Neural progenitor cell (in vitro differentiated cells): ENCODE measurements around the gene KRTAP10-2. TPM values are rescaled to one million over a fixed set of nuclear protein-coding genes. Genes with fewer than 3 reads are reported as not detected.
A peak's percentile ranks its signal among the peaks of the same experiment; 100 is the strongest.

ENCODE experiments used
- DNase-seq: peaks from one replicate; pipeline ENCODE4 v3.0.0-alpha.2; 2016; ENCODE audit warnings: low spot score
- H2AFZ ChIP-seq: fragments of 200-600 bp; sonication (generic); replicated peaks from 2 replicates; pipeline ENCODE4 v1.6.1; 2016; ENCODE audit warnings: antibody characterized with exemption
- H3F3A ChIP-seq: fragments of 200-600 bp; sonication (generic); 2 replicates; pipeline ENCODE4 v1.6.1; 2016; ENCODE audit warnings: antibody characterized with exemption, low read depth
- H3K27ac ChIP-seq: fragments of 200-600 bp; sonication (generic); 2 replicates; pipeline ENCODE4 v1.5.1; 2016; ENCODE audit warnings: mild to moderate bottlenecking
- H3K27me3 ChIP-seq: fragments of 200-600 bp; sonication (generic); 2 replicates; pipeline ENCODE4 v1.6.1; 2016; ENCODE audit warnings: mild to moderate bottlenecking, moderate library complexity
- H3K36me3 ChIP-seq: fragments of 200-600 bp; sonication (generic); 2 replicates; pipeline ENCODE4 v1.5.1; 2016
- H3K4me1 ChIP-seq: fragments of 200-600 bp; sonication (generic); 2 replicates; pipeline ENCODE4 v1.6.1; 2016; ENCODE audit warnings: mixed run types
- H3K4me2 ChIP-seq: fragments of 200-600 bp; sonication (generic); 2 replicates; pipeline ENCODE4 v1.6.1; 2016
- H3K4me3 ChIP-seq: fragments of 200-600 bp; sonication (generic); 2 replicates; pipeline ENCODE4 v1.5.1; 2016
- H3K79me2 ChIP-seq: fragments of 200-600 bp; sonication (generic); 2 replicates; pipeline ENCODE4 v1.6.1; 2016; ENCODE audit warnings: low read depth
- H3K9ac ChIP-seq: fragments of 200-600 bp; sonication (generic); 2 replicates; pipeline ENCODE4 v1.6.1; 2016
- H3K9me3 ChIP-seq: fragments of 200-600 bp; sonication (generic); 2 replicates; pipeline ENCODE4 v1.5.1; 2016; ENCODE audit warnings: low read depth
- H4K20me1 ChIP-seq: fragments of 200-600 bp; sonication (generic); 2 replicates; pipeline ENCODE4 v1.6.1; 2016; ENCODE audit warnings: low read depth
- H3K27ac Mint-ChIP-seq: 3 replicates; pipeline ENCODE4 v1.8.0; 2021; ENCODE audit warnings: mixed read lengths
- H3K27me3 Mint-ChIP-seq: 2 replicates; pipeline ENCODE4 v1.8.0; 2022; ENCODE audit warnings: low read depth, mild to moderate bottlenecking, inconsistent platforms, moderate library complexity, mixed read lengths; ENCODE audit not compliant: insufficient read depth
- H3K36me3 Mint-ChIP-seq: 3 replicates; pipeline ENCODE4 v1.8.0; 2021; ENCODE audit warnings: mixed read lengths
- H3K4me1 Mint-ChIP-seq: 3 replicates; pipeline ENCODE4 v1.8.0; 2021; ENCODE audit warnings: mixed read lengths
- H3K4me3 Mint-ChIP-seq: 3 replicates; pipeline ENCODE4 v1.8.0; 2021; ENCODE audit warnings: mild to moderate bottlenecking, moderate library complexity, mixed read lengths
- H3K9me3 Mint-ChIP-seq: 3 replicates; pipeline ENCODE4 v1.8.0; 2020; ENCODE audit warnings: mixed read lengths
- EZH2 ChIP-seq: fragments of 200-600 bp; sonication (generic); IDR thresholded peaks from 2 replicates; pipeline ENCODE4 v1.6.1; 2017; ENCODE audit warnings: antibody characterized with exemption, mild to moderate bottlenecking, moderate library complexity
- EZH2phosphoT487 ChIP-seq: fragments of 200-600 bp; sonication (generic); IDR thresholded peaks from 2 replicates; pipeline ENCODE4 v1.6.1; 2017; ENCODE audit warnings: antibody characterized with exemption
- total RNA-seq: library from RNA; depleted of rRNA; stranded (reverse); fragments of >200 nt; gene quantifications from 2 replicates; pipeline ENCODE4 v1.2.3, GENCODE V29; 2015; ENCODE audit warnings: low replicate concordance
- TF ChIP-seq, protein P1 (sequence below): fragments of 200-600 bp; sonication (generic); IDR thresholded peaks from 2 replicates; pipeline ENCODE4 v1.5.1; 2017; ENCODE audit warnings: antibody characterized with exemption, mild to moderate bottlenecking

KRTAP10-2 gene
- total RNA-seq, 1 donor from 2014 or later = not detected

GRCh38 chr21:44572959-44573583, 21.8 kb upstream of the KRTAP10-2 start:
- H3K9ac ChIP-seq = no peak overlapping the region
- H3K36me3 ChIP-seq = no peaks in the 10 kb centered on the region
- Mint-ChIP-seq H3K27ac (peak overlapping the region; percentile 35), H3K4me1 (peaks cover 2% of the 10 kb centered on the region), H3K4me3 (no peak overlapping the region), H3K36me3 (no peaks in the 10 kb centered on the region), H3K9me3 (peaks cover 32% of the 10 kb centered on the region), H3K27me3 (peaks cover 8% of the 10 kb centered on the region)
- no peak overlapping the region for H3K27ac ChIP-seq
- H3K4me1 ChIP-seq = no peaks in the 10 kb centered on the region
- no peaks in the 10 kb centered on the region for H3F3A ChIP-seq
- no peak overlapping the region for H2AFZ ChIP-seq
- no peak for TF ChIP-seq EZH2phosphoT487
- TF ChIP-seq EZH2 = no peak
- TF ChIP-seq, protein P1, sequence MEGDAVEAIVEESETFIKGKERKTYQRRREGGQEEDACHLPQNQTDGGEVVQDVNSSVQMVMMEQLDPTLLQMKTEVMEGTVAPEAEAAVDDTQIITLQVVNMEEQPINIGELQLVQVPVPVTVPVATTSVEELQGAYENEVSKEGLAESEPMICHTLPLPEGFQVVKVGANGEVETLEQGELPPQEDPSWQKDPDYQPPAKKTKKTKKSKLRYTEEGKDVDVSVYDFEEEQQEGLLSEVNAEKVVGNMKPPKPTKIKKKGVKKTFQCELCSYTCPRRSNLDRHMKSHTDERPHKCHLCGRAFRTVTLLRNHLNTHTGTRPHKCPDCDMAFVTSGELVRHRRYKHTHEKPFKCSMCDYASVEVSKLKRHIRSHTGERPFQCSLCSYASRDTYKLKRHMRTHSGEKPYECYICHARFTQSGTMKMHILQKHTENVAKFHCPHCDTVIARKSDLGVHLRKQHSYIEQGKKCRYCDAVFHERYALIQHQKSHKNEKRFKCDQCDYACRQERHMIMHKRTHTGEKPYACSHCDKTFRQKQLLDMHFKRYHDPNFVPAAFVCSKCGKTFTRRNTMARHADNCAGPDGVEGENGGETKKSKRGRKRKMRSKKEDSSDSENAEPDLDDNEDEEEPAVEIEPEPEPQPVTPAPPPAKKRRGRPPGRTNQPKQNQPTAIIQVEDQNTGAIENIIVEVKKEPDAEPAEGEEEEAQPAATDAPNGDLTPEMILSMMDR = no peak
- no peaks in the 10 kb centered on the region for H4K20me1 ChIP-seq
- DNase-seq = no peak
- no peak overlapping the region for H3K4me2 ChIP-seq
- H3K4me3 ChIP-seq = no peak overlapping the region
- no peaks in the 10 kb centered on the region for H3K27me3 ChIP-seq
- H3K79me2 ChIP-seq = no peaks in the 10 kb centered on the region
- peaks cover 3% of the 10 kb centered on the region for H3K9me3 ChIP-seq

DNA sequence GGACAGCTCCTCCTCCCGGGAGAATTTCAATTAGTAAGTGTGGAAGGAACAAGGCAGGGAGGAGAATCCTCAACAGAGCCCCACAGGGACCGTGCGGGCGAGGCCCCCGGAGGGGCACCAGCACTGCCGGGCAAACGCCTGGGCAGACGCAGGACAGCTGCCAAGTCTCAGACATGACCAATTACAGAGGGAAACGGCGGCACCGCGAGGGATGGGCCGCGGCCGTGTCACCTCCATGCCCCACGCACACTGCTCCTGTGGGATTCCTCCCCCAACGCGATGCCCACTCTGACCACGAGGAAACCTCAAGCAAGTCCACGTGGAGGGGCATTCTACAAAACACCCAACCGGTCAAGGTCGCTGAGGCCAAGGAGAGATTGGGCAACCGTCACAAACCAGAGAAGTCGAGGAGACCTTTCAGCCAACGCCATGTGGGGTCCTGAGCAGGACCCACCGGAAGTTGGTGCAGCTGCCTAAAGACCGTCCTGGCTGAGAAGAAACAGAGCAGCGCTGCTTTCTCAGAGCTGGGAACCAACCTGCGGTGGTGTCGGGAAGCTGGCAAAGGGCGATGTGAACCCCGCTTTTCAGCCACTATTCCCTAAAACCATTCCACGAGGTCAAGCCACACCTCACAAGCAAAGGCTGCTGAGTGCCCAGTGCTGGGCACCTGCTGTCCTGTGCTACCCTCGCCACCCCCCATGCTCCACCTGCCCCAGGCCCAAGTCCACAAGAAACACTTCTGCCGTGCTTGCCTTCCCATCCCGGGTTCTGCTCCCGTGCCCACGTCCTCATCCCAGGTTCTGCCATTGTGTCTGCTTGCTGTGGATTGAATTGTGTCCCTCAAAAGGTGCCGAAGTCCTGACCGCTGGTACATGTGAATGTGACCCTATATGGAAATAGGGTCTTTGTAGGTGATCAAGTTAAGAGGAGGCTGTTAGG, 20.8 kb upstream of the KRTAP10-2 start:
- Histone ChIP-seq H3K79me2 (no peaks in the 10 kb centered on the region), H3K9me3 (peaks cover 3% of the 10 kb centered on the region), H3K9ac (no peak overlapping the region), H3K27me3 (no peaks in the 10 kb centered on the region), H3K4me2 (no peak overlapping the region), H3F3A (no peaks in the 10 kb centered on the region), H2AFZ (no peak overlapping the region), H3K36me3 (no peaks in the 10 kb centered on the region), H3K4me3 (no peak overlapping the region), H4K20me1 (no peaks in the 10 kb centered on the region), H3K27ac (no peak overlapping the region), H3K4me1 (no peaks in the 10 kb centered on the region)
- Mint-ChIP-seq H3K36me3 (no peaks in the 10 kb centered on the region), H3K27me3 (peaks cover 10% of the 10 kb centered on the region), H3K4me3 (no peak overlapping the region), H3K9me3 (peaks cover 25% of the 10 kb centered on the region), H3K4me1 (peaks cover 2% of the 10 kb centered on the region), H3K27ac (no peak overlapping the region)
- DNase-seq = no peak
- TF ChIP-seq EZH2 (no peak), EZH2phosphoT487 (no peak)
- TF ChIP-seq, protein P1 = no peak

DNA sequence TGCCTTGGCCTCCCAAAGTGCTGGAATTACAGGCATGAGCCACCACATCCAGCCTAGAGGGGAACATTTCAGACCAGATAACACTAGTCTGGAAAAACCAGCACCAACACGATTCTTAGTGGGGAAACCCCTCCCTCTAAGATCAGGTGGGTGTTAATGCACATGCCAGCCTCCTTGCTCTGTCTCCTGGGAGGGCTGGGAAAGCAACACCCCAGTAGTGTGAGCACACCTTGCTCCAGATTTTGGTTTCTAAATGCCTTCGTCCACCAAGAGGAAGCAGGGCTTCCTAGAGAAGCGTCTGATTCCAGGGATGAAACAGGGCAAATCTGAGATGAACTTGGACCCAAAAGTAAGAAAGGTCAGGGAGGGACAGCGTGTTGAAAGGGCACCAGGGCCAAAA, 20.0 kb upstream of the KRTAP10-2 start:
- Mint-ChIP-seq H3K27ac (no peak overlapping the region), H3K36me3 (no peaks in the 10 kb centered on the region), H3K27me3 (peaks cover 10% of the 10 kb centered on the region), H3K4me1 (peaks cover 2% of the 10 kb centered on the region), H3K4me3 (no peak overlapping the region), H3K9me3 (peaks cover 19% of the 10 kb centered on the region)
- Histone ChIP-seq H3K4me2 (no peak overlapping the region), H3K27ac (no peak overlapping the region), H3K36me3 (no peaks in the 10 kb centered on the region), H2AFZ (no peak overlapping the region), H3K4me1 (no peaks in the 10 kb centered on the region), H3K9ac (no peak overlapping the region), H3K4me3 (no peak overlapping the region), H3K27me3 (no peaks in the 10 kb centered on the region), H4K20me1 (no peaks in the 10 kb centered on the region), H3K79me2 (no peaks in the 10 kb centered on the region), H3K9me3 (no peaks in the 10 kb centered on the region), H3F3A (no peaks in the 10 kb centered on the region)
- DNase-seq = no peak
- no peak for TF ChIP-seq EZH2phosphoT487
- no peak for TF ChIP-seq EZH2
- TF ChIP-seq, protein P1 = no peak
